Tibial nerve (tissue), 4 donors: ENCODE data around the gene TET2.

Source experiments
- CTCF ChIP-seq, 5 experiments: fragments of 200-600 bp in 3 of 5; fragments of 450-650 bp in 2 of 5; sonication (generic) in 3 of 5; IDR thresholded peaks; one replicate each; pipeline ENCODE4 v1.5.1; 2016 to 2019; ENCODE audit warnings: antibody characterized with exemption in 5 of 5, mild to moderate bottlenecking in 3 of 5, moderate library complexity in 2 of 5
- EP300 ChIP-seq, 2 donors: sonication (generic); formaldehyde crosslinking; IDR thresholded peaks; one replicate each; pipeline ENCODE4 v1.6.1; 2017; ENCODE audit warnings: antibody characterized with exemption in 2 of 2, mild to moderate bottlenecking in 1 of 2
- POLR2A ChIP-seq, 2 donors: fragments of 450-650 bp; IDR thresholded peaks; one replicate each; pipeline ENCODE4 v1.6.1; 2017; ENCODE audit warnings: antibody characterized with exemption in 2 of 2, mild to moderate bottlenecking in 2 of 2, moderate library complexity in 2 of 2

- TF ChIP-seq POLR2A (IDR thresholded peaks at IDR 0.05) (no peak), EP300 (IDR thresholded peaks at IDR 0.05) (no peak), CTCF (IDR thresholded peaks at IDR 0.05) (no peak)
Measured at GRCh38 chr4:105126311-105127169, 20.1 kb upstream of the TET2 start.
